Left lung (tissue), 14 donors: ENCODE measurements around the gene PCDHGB6. TPM values are rescaled to one million over a fixed set of nuclear protein-coding genes. Genes with fewer than 3 reads are reported as not detected.
"Not testable (repeated sequence)": the region's sequence is repeated elsewhere in the genome, so short reads cannot be mapped to it uniquely, and the experiment has no call there.

ENCODE experiments used
- ATAC-seq: fragments of 200-7000 bp; cut with Tn5 transposase; one replicate; pipeline ENCODE4 v1.9.1; 2020; ENCODE audit warnings: moderate library complexity
- DNase-seq, 4 donors: peaks; one replicate each; pipeline ENCODE4 v3.0.0-alpha.2; 2013 to 2020
- H3K27ac ChIP-seq, 2 donors: fragments of 200-600 bp; sonication (generic) in 1 of 2; one replicate each; pipeline versions ENCODE4 v1.5.0 to v1.8.0; 2020 to 2021
- H3K27me3 ChIP-seq, 2 donors: fragments of 200-600 bp; sonication (generic) in 1 of 2; one replicate each; pipeline versions ENCODE4 v1.5.0 to v1.8.0; 2020 to 2021
- H3K36me3 ChIP-seq, 2 donors: fragments of 200-600 bp; sonication (generic) in 1 of 2; one replicate each; pipeline versions ENCODE4 v1.5.0 to v1.8.0; 2020 to 2021
- H3K4me1 ChIP-seq, 2 donors: fragments of 200-600 bp; one replicate each; pipeline ENCODE4 v1.8.0; 2021
- H3K4me3 ChIP-seq, 2 donors: fragments of 200-600 bp; sonication (generic) in 1 of 2; one replicate each; pipeline versions ENCODE4 v1.5.0 to v1.8.0; 2020 to 2021; ENCODE audit warnings: mild to moderate bottlenecking in 1 of 2
- H3K9me3 ChIP-seq, 2 donors: fragments of 200-600 bp; sonication (generic) in 1 of 2; one replicate each; pipeline versions ENCODE4 v1.5.0 to v1.8.0; 2020 to 2021
- CTCF ChIP-seq, 2 donors: fragments of 200-600 bp; sonication (generic) in 1 of 2; IDR thresholded peaks; one replicate each; pipeline versions ENCODE4 v1.5.0 to v1.8.0; 2021; ENCODE audit warnings: antibody characterized with exemption in 2 of 2
- intact Hi-C, 2 donors: fragments of 100-400 bp; cut with DNase I; formaldehyde crosslinking; loops; one replicate each; pipeline versions ENCODE4 v1.11.2 to v1.14.2; 2022
- long read RNA-seq, 12 donors: library from polyadenylated mRNA in 2 of 12; unstranded in 2 of 12; transcript quantifications; one replicate each; pipeline ENCODE4 v2.0.0 and lab custom pipeline, GENCODE V29; 2019 to 2026
- polyA plus RNA-seq, 6 donors: library from polyadenylated mRNA; unstranded; fragments of 120-200 nt; gene quantifications; one replicate each; pipeline ENCODE4 v1.2.1, GENCODE V29; 2013; ENCODE audit not compliant: insufficient read length in 6 of 6
- total RNA-seq, 2 donors: library from RNA; stranded (reverse); fragmentation: NEBNext Ultra II Directional; extraction: Animal tissue kit (Norgen Biotek cat#: 25700); gene quantifications; one replicate each; pipeline ENCODE4 v1.2.1, GENCODE V29; 2021
- donor health status: DM: no; HTN: yes; CAD: no.
- donor health status: DM: no; HTN: no; CAD: no.

PCDHGB6 gene
- total RNA-seq (1 to 10 TPM; 4.3 to 5.9 TPM), polyA plus RNA-seq (1 to 10 TPM; 7.6 to 9.4 (median 8.4) TPM)
- long read RNA-seq, donor 1, full-length matches to known transcripts = 16 of 16 reads
- long read RNA-seq, donor 1, partial matches to known transcripts = 0 of 16 reads
- long read RNA-seq, donor 1, other reads (novel, unspliced or antisense) = 0 of 16 reads
- long read RNA-seq, donor 2, full-length matches to known transcripts = 4 of 4 reads
- long read RNA-seq, donor 2, partial matches to known transcripts = 0 of 4 reads
- long read RNA-seq, donor 2, other reads (novel, unspliced or antisense) = 0 of 4 reads
- long read RNA-seq, donor 3, full-length matches to known transcripts = 5 of 5 reads
- long read RNA-seq, donor 3, partial matches to known transcripts = 0 of 5 reads
- long read RNA-seq, donor 3, other reads (novel, unspliced or antisense) = 0 of 5 reads
- long read RNA-seq, donor 4 = 0 reads
- long read RNA-seq, donor 5, full-length matches to known transcripts = 4 of 4 reads
- long read RNA-seq, donor 5, partial matches to known transcripts = 0 of 4 reads
- long read RNA-seq, donor 5, other reads (novel, unspliced or antisense) = 0 of 4 reads
- long read RNA-seq, donor 6, full-length matches to known transcripts = 5 of 5 reads
- long read RNA-seq, donor 6, partial matches to known transcripts = 0 of 5 reads
- long read RNA-seq, donor 6, other reads (novel, unspliced or antisense) = 0 of 5 reads
- long read RNA-seq, donor 7, full-length matches to known transcripts = 2 of 2 reads
- long read RNA-seq, donor 7, partial matches to known transcripts = 0 of 2 reads
- long read RNA-seq, donor 7, other reads (novel, unspliced or antisense) = 0 of 2 reads
- long read RNA-seq, donor 8, full-length matches to known transcripts = 6 of 6 reads
- long read RNA-seq, donor 8, partial matches to known transcripts = 0 of 6 reads
- long read RNA-seq, donor 8, other reads (novel, unspliced or antisense) = 0 of 6 reads
- long read RNA-seq, donor 9 = 0 reads
- long read RNA-seq, donor 10, full-length matches to known transcripts = 1 of 1 reads
- long read RNA-seq, donor 10, partial matches to known transcripts = 0 of 1 reads
- long read RNA-seq, donor 10, other reads (novel, unspliced or antisense) = 0 of 1 reads
- long read RNA-seq, donor 11, full-length matches to known transcripts = 15 of 15 reads
- long read RNA-seq, donor 11, partial matches to known transcripts = 0 of 15 reads
- long read RNA-seq, donor 11, other reads (novel, unspliced or antisense) = 0 of 15 reads
- long read RNA-seq, donor 12, full-length matches to known transcripts = 4 of 4 reads
- long read RNA-seq, donor 12, partial matches to known transcripts = 0 of 4 reads
- long read RNA-seq, donor 12, other reads (novel, unspliced or antisense) = 0 of 4 reads

GRCh38 chr5:141407790-141408505, at the start of gene PCDHGB6:
Gene PCDHGB6 (plus strand): TSS chr5:141408021. CDS start chr5:141408203, 182 bp downstream.
- intact Hi-C loops, H3K36me3 ChIP-seq, H3K4me1 ChIP-seq, H3K27ac ChIP-seq: not testable (repeated sequence)
- peaks cover 0 to 70% of the 10 kb centered on the region in 2 donors for H3K9me3 ChIP-seq
- DNase-seq (peak in 2 of 4 donors; percentile 45 to 85), ATAC-seq (peak; percentile 96)
- H3K4me3 ChIP-seq = peak within 1 kb of the TSS; percentile 12 to 33
- peaks cover 22 to 90% of the 10 kb centered on the region in 2 donors for H3K27me3 ChIP-seq
- TF ChIP-seq CTCF (IDR thresholded peaks at IDR 0.05) = peak; percentile 34 to 52

- no peak for ATAC-seq
- peaks cover 4 to 96% of the 10 kb centered on the region in 2 donors for H3K9me3 ChIP-seq
- peaks cover 13 to 87% of the 10 kb centered on the region in 2 donors for H3K27me3 ChIP-seq
- H3K27ac ChIP-seq = no peak within 1 kb of the TSS
- peak in 1 of 2 donors; percentile 9 for TF ChIP-seq CTCF (IDR thresholded peaks at IDR 0.05)
- H3K4me3 ChIP-seq = no peak within 1 kb of the TSS
- no peaks in the 10 kb centered on the region for H3K36me3 ChIP-seq
- no peaks in the 10 kb centered on the region for H3K4me1 ChIP-seq
- DNase-seq = no peak
- intact Hi-C loops = no loop called here
Measured at GRCh38 chr5:141359790-141360426, 47.9 kb upstream of the PCDHGB6 start, which contains the start of gene PCDHGB2. Gene PCDHGB2 (plus strand): TSS chr5:141359994. CDS start chr5:141360136, 142 bp downstream.

GRCh38 chr5:141360685-141361084, 47.1 kb upstream of the PCDHGB6 start:
- intact Hi-C loops = no loop called here
- H3K4me3 ChIP-seq = no peak overlapping the region
- no peak overlapping the region for H3K27ac ChIP-seq
- H3K36me3 ChIP-seq = no peaks in the 10 kb centered on the region
- peaks cover 21 to 87% of the 10 kb centered on the region in 2 donors for H3K27me3 ChIP-seq
- TF ChIP-seq CTCF (IDR thresholded peaks at IDR 0.05) = no peak
- H3K4me1 ChIP-seq = no peaks in the 10 kb centered on the region
- ATAC-seq = no peak
- no peak for DNase-seq
- peaks cover 4 to 96% of the 10 kb centered on the region in 2 donors for H3K9me3 ChIP-seq

GRCh38 chr5:141362719-141363118, 45.1 kb upstream of the PCDHGB6 start:
- ATAC-seq = no peak
- H3K9me3 ChIP-seq = peaks cover 4 to 96% of the 10 kb centered on the region in 2 donors
- DNase-seq = no peak
- intact Hi-C loops = no loop called here
- TF ChIP-seq CTCF (IDR thresholded peaks at IDR 0.05) = no peak
- H3K4me1 ChIP-seq = no peaks in the 10 kb centered on the region
- H3K27me3 ChIP-seq = peaks cover 40 to 91% of the 10 kb centered on the region in 2 donors
- no peaks in the 10 kb centered on the region for H3K36me3 ChIP-seq
- no peak overlapping the region for H3K4me3 ChIP-seq
- H3K27ac ChIP-seq = no peak overlapping the region
